ENCODE measurements around the gene TRABD2B.

The TRABD2B gene

DNA sequence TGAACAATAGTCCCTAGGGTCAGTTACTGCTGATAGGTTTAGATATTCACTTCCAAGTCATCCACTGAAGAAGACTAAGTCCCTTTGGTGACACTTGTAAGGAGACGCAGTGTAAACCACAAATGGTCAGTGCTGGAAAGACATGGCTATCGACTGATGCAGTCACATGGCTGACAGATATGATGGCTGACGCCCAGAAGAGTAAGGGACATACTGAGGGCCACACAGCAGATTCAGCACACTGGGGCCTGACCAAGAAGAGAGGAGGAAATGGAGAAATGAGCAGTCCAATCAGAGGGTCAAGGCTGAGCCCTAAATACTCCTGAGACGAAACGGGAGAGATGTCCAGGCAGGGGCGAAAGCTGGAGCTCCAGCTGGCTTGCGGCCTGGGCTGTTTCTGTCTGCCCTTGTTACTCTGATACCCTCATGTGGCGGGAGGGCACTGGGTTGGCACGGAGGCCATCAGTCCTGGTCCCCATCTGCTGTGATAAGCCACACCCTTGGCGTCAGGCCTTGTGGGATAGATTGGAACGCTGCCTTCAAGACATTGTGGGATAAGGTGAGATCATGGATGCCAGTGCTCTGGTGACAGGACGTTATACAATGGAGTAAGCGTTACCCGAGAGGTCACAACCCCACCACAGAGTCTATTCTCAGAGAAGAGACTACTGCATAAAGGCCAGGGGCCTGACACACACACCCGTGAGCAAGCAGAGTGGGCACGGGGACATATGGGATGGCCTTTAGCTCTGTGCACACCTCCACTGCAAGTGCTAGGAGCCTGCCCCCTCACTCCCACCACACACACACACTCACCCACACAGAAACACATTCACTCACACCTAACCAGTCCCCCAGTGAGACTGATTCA is 158.4 kb downstream of the TRABD2B start:
- TF ChIP-seq, protein P1, sequence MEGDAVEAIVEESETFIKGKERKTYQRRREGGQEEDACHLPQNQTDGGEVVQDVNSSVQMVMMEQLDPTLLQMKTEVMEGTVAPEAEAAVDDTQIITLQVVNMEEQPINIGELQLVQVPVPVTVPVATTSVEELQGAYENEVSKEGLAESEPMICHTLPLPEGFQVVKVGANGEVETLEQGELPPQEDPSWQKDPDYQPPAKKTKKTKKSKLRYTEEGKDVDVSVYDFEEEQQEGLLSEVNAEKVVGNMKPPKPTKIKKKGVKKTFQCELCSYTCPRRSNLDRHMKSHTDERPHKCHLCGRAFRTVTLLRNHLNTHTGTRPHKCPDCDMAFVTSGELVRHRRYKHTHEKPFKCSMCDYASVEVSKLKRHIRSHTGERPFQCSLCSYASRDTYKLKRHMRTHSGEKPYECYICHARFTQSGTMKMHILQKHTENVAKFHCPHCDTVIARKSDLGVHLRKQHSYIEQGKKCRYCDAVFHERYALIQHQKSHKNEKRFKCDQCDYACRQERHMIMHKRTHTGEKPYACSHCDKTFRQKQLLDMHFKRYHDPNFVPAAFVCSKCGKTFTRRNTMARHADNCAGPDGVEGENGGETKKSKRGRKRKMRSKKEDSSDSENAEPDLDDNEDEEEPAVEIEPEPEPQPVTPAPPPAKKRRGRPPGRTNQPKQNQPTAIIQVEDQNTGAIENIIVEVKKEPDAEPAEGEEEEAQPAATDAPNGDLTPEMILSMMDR (IDR thresholded peaks at IDR 0.05; ENCODE audit: insufficient read depth, low read depth, low read length, missing control alignments): no peak
- DNase-seq (ENCODE audit: low read depth): no peak
- H3K4me3 ChIP-seq (ENCODE audit: low read length): no peak overlapping the region

DNA sequence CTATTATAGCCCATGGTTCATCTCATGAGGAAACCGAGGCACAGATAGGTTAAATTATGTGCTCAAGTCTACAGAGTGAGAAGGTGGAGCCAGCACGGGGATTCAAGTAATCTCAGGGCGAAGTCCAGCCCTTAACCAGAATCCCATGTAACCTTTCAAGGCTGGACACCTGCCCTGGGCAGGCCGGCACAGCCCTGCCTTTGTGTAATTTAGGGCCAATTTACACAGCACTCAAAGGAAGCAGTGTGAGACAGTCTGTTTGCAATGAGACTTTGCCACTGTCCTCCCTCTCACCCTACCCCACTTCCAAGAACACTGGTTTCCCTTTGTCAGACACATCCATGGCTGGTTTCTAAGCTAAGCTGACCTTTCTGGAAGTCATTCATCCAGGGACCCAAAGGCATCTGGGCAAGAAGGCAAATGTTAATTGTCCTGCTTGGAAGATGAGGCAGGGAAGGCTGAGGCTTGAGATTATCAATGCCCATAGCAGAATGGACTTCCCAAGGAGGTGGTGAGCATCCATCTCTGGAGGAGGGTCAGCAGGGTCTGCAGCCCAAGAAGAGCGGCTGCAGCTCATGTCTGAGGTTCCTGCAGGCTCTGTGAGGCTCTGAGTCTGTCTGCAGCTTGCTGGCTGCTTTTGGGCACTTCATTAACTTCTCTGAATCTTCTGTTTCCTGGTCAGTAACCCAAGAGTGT is 159.2 kb downstream of the TRABD2B start:
- H3K4me3 ChIP-seq (ENCODE audit: low read length): no peak overlapping the region
- no peak for DNase-seq (ENCODE audit: low read depth)
- TF ChIP-seq, protein P1 (IDR thresholded peaks at IDR 0.05; ENCODE audit: insufficient read depth, low read depth, low read length, missing control alignments): no peak

DNA sequence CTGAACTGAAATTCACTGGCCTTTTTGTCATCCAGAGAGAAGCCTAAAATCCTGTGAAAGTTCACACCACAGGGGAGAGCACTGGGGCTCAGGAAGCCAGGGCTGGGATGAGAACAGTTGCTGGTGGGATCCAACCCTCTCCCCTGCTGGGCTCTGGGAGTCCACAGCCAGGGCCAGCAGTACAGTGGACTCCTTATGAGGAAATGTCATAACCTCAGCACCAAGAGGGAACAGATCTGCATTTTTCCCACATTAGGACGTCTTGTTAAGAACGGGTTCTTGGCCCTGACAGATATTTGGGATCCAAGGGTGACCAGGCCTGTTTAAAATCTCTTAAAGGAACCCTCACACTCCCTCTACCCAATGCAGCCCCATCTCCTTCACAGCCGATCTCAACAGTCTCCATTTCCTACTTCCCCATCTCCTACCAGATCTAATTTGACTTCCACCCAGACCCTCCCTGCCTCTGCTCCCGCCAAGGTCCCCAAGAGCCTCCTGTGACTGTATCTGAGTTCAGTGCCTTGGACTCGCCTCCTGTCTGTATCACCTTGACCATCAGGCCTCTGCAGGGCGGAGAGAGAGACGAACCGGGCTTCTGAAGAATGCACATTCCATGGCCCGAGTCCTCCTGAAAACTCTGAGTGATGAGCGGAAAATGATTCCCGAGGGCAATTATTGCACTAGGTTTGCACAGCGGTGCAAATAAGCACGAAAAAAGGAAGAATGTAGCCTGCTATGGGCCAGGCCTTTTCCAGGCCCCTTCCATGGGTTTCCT is 159.9 kb downstream of the TRABD2B start:
- DNase-seq (ENCODE audit: low read depth): no peak
- no peak overlapping the region for H3K4me3 ChIP-seq (ENCODE audit: low read length)
- TF ChIP-seq, protein P1 (IDR thresholded peaks at IDR 0.05; ENCODE audit: insufficient read depth, low read depth, low read length, missing control alignments): no peak

DNA sequence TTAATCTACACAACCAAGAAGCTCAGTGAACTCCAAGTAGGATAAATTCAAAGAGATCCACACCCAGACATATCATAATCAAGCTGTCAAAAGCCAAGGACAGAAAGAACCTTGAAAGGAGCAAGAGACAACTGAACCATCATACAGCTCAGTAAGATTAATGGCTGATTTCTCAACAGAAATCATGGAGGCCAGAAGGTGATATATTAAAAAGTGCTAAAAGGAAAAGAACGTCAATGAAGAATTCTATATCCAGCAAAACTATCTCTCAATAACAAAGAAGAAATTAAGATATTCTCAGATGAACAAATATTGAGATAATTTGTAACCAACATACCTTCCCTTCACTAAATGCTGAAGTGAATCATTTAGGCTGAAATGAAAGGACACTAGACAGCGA is 161.8 kb downstream of the TRABD2B start:
- TF ChIP-seq, protein P1 (IDR thresholded peaks at IDR 0.05; ENCODE audit: insufficient read depth, low read depth, low read length, missing control alignments): no peak
- no peak overlapping the region for H3K4me3 ChIP-seq (ENCODE audit: low read length)
- no peak for DNase-seq (ENCODE audit: low read depth)

DNA sequence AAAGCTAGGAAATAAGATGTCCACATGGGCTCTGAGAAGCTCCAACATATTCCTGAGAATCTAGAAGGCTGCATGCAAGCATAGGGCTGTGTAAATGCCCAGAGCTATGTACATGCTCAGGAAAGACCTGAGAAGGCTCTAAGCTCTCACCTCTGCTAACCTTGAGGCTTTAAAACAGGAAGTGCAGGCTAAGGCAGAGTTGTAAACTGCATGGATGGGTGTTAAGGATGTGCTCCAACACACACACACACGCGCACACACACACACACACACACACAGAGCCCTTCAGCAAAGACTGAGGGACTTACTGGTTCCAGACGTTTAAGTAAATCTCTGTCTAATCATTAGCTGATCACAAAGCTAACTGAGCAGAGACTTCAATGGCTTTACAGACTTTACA is 162.9 kb downstream of the TRABD2B start:
- DNase-seq (ENCODE audit: low read depth): no peak
- no peak overlapping the region for H3K4me3 ChIP-seq (ENCODE audit: low read length)
- TF ChIP-seq, protein P1 (IDR thresholded peaks at IDR 0.05; ENCODE audit: insufficient read depth, low read depth, low read length, missing control alignments): no peak

DNA sequence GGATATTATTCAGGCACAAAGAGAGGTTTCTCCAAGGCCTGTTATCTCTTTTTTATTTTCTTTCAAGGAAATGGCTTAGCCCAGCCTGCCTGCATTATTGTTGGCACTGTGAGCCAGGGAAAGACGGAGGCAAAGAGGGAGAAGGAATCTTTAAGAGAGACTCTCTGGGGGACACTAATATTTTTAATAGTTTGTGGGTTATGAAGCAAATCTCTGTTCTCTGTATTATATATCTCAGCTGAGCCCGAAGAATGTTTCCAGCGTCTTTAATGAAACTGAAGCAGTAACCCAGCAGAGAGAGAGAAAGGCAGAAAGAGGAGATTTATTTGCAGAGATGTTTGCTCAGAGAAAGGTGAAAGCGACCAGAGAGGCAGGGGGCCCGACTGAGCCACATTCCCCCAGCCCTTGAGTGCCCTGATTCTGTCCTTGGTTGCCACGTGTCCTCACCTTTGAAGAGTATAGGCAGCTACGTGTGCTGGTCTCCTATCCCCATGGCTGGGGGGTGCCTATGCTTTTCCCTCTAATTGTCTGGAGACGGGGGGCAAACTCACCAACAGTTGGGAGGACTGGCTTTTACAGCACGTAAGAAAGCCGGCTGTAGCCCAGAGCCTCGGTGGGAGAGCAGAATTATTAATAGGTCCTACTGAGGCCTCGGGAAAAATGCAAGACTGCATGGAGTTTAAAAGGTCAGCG is 166.4 kb downstream of the TRABD2B start:
- DNase-seq (ENCODE audit: low read depth): no peak
- no peak overlapping the region for H3K4me3 ChIP-seq (ENCODE audit: low read length)
- TF ChIP-seq, protein P1 (IDR thresholded peaks at IDR 0.05; ENCODE audit: insufficient read depth, low read depth, low read length, missing control alignments): no peak
